ENCODE data around the gene GPHA2.

DNA sequence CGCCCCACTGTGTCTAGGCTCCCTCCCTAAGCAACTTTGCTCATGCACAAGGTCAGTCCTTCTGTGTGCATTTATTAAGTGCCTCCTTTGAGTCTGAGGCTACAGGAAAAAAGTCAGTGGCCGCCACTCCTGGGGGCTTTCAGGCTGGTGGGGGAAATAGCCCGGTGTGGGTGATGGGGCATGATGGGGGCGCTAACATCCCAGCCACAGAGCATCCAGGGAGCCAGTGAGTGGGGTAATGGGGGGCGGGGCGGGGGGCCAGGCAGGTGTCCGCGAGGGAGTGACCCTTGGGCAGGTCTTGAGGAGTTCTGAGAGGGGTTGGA lies 47.3 kb downstream of the GPHA2 start:
- TF ChIP-seq CTCF (IDR thresholded peaks at IDR 0.05) (no peak), POLR2AphosphoS5 (IDR thresholded peaks at IDR 0.05) (no peak), POLR2A (IDR thresholded peaks at IDR 0.05) (no peak)

Measured in stomach (tissue), 4 donors.